ENCODE measurements around the gene HMGN4. TPM values are rescaled to one million over a fixed set of nuclear protein-coding genes. Genes with fewer than 3 reads are reported as not detected.

HMGN4 gene
- total and polyA plus RNA-seq, 9 of the 15 experiments (the other 6 are each of a cell fraction or from before 2014, with no cell fraction given) = 35.4 to 134 (median 94.1) TPM

- TF ChIP-seq GMEB1 (CRISPR knock-in tag; IDR thresholded peaks at IDR 0.05) = no peak
- TF ChIP-seq ZNF282 (CRISPR knock-in tag; IDR thresholded peaks at IDR 0.05) = no peak
- no peak for TF ChIP-seq NEUROD1 (IDR thresholded peaks at IDR 0.05; ENCODE audit: borderline replicate concordance, low read depth, low read length, partially characterized antibody)
- TF ChIP-seq U2AF1 (optimal IDR thresholded peaks at IDR 0.05; ENCODE audit: low read depth, low read length) = no peak
- no peak for TF ChIP-seq ZBTB11 (CRISPR knock-in tag; IDR thresholded peaks at IDR 0.05)
- no peak for TF ChIP-seq ZNF347 (CRISPR knock-in tag; IDR thresholded peaks at IDR 0.05; ENCODE audit: low read depth)
- no peak for TF ChIP-seq KHSRP (IDR thresholded peaks at IDR 0.05)
- no peak for TF ChIP-seq ZNF212 (CRISPR knock-in tag; IDR thresholded peaks at IDR 0.05)
- no peak for TF ChIP-seq SNAPC5 (CRISPR knock-in tag; IDR thresholded peaks at IDR 0.05)
- no peak for TF ChIP-seq ZBTB49 (CRISPR knock-in tag; IDR thresholded peaks at IDR 0.05; ENCODE audit: borderline replicate concordance)
- TF ChIP-seq PML (IDR thresholded peaks at IDR 0.05; ENCODE audit: low read length) = no peak
- TF ChIP-seq ILK (tag; IDR thresholded peaks at IDR 0.05; ENCODE audit: borderline replicate concordance, low read depth) = no peak
- no peak for TF ChIP-seq ARID1B (IDR thresholded peaks at IDR 0.05)
- no peak for TF ChIP-seq C11orf30 (IDR thresholded peaks at IDR 0.05; ENCODE audit: low read depth)
- no peak for TF ChIP-seq ARID3B (CRISPR knock-in tag; IDR thresholded peaks at IDR 0.05; ENCODE audit: borderline replicate concordance)
- TF ChIP-seq NRF1 (conservative IDR thresholded peaks at IDR 0.05 in 1 of 2, IDR thresholded peaks at IDR 0.05 in 1 of 2) = peak; percentile 38 to 45; a peak in 3 of 4 replicates
Observed at GRCh38 chr6:26553264-26553634, 15.1 kb downstream of the HMGN4 start (continued).

Measured in K562 (cell line).